Duodenal mucosa (tissue), 2 donors: ENCODE data around the gene GPC3.

Source experiments
- H3K27ac ChIP-seq: one replicate; pipeline ENCODE4 v1.7.0; 2013; ENCODE audit warnings: low read depth, low read length
- H3K27me3 ChIP-seq, 2 donors: one replicate each; pipeline ENCODE4 v1.7.0; 2013; ENCODE audit warnings: low read length in 2 of 2, control low read depth in 1 of 2; ENCODE audit not compliant: insufficient read depth in 2 of 2, control insufficient read depth in 1 of 2
- H3K36me3 ChIP-seq, 2 donors: one replicate each; pipeline ENCODE4 v1.7.0; 2013; ENCODE audit warnings: low read length in 2 of 2, control low read depth in 1 of 2; ENCODE audit not compliant: insufficient read depth in 2 of 2, control insufficient read depth in 1 of 2
- H3K4me1 ChIP-seq, 2 donors: one replicate each; pipeline ENCODE4 v1.7.0; 2013; ENCODE audit warnings: low read length in 2 of 2, control low read depth in 1 of 2; ENCODE audit not compliant: insufficient read depth in 2 of 2, control insufficient read depth in 1 of 2
- H3K4me3 ChIP-seq, 2 donors: one replicate each; pipeline ENCODE4 v1.7.0; 2013; ENCODE audit warnings: low read length in 2 of 2, low read depth in 1 of 2
- H3K9ac ChIP-seq, 2 donors: one replicate each; pipeline ENCODE4 v1.7.0; 2013; ENCODE audit warnings: low read length in 2 of 2, low read depth in 1 of 2
- H3K9me3 ChIP-seq, 2 donors: one replicate each; pipeline ENCODE4 v1.7.0; 2013; ENCODE audit warnings: low read length in 2 of 2, control low read depth in 1 of 2; ENCODE audit not compliant: control insufficient read depth in 1 of 2

The GPC3 gene

DNA sequence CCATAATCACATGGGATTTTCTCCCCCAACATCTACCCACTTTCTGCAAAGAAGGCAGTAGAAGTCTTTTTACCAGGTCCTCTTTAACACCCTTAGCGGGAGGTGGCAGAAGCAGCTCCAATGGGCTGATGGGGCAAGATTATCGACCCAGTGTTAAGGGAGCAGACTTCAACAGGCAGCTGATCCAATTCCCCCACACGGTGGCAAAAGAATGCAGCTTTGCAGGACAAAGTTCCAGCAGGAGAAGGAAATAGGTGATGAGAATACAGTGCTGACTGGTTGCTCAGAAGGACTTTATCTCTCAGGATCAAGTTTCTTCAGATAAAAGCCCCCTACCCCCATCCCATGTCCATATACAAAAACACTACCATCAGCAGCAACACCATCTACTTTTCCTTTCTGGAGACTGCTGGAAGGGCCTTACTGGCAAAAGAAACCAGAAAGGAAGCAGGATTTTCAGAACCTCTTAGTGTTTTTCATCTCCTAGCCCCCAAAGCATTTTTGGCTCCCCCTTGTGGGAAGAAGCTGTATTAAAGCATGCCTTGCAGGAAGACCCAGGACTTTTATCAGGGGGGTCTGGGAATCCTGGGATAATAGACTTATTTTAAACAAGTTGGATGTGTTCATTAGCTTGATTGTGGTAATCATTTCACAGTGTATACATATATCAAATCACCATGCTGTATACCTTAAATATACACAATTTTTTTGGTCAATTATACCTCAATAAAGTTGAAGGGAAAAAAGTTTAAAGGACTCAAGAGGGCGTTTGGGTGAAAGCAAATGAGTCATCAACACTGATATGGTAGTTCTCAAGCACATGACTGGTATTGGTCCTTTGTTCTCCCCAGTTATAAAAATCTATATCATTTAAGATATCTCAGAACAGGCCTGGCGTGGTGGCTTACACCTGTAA is 146.4 kb downstream of the GPC3 start:
- H3K36me3 ChIP-seq: no peaks in the 10 kb centered on the region
- no peaks in the 10 kb centered on the region for H3K27me3 ChIP-seq
- H3K4me3 ChIP-seq: no peak overlapping the region
- H3K9ac ChIP-seq: no peak overlapping the region
- H3K27ac ChIP-seq: no peak overlapping the region
- H3K9me3 ChIP-seq: no peaks in the 10 kb centered on the region
- no peaks in the 10 kb centered on the region for H3K4me1 ChIP-seq

DNA sequence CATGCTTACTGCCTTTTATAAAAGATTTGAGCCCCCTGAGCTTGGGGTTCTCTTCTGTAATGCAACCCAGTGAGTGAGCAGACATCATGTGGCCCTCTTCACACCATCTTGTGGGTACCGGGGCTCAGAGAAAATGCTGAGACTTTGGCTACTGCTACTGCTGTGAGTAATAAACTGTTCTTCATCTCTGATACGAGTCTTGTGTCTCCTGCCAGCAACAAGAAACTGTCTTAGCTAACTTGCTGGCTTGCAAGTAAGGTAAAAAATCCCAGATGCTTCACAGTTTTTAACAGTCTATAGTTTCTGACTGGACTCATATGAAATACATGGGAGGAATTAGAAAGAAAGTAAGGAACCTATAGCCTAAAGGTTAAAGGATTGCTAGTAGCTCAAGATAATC is 148.3 kb downstream of the GPC3 start:
- Histone ChIP-seq H3K9ac (no peak overlapping the region), H3K27ac (no peak overlapping the region), H3K9me3 (no peaks in the 10 kb centered on the region), H3K36me3 (no peaks in the 10 kb centered on the region), H3K4me1 (no peaks in the 10 kb centered on the region), H3K4me3 (no peak overlapping the region), H3K27me3 (no peaks in the 10 kb centered on the region)

DNA sequence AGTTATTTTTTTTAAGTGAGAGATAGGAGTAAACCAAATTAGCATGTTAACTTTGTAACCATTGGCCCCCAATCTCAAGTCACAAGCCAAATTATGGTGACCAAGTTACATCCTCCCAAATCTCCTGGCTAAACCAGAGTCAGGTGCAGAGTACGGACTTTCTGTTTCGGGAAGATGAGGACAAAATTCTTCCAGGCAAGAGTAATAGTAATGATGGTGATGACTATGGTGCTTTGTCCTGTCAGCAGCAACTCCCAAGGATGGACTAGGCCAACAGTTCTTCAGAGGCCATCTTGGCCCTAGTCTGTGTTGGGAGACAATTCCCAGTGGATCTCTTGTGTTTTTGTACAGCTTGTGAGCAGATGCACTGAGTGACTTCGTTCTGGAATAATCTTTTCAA is 148.8 kb downstream of the GPC3 start:
- H3K27me3 ChIP-seq: no peaks in the 10 kb centered on the region
- H3K9me3 ChIP-seq: no peaks in the 10 kb centered on the region
- H3K4me3 ChIP-seq: no peak overlapping the region
- no peaks in the 10 kb centered on the region for H3K36me3 ChIP-seq
- H3K9ac ChIP-seq: no peak overlapping the region
- no peaks in the 10 kb centered on the region for H3K4me1 ChIP-seq
- H3K27ac ChIP-seq: no peak overlapping the region

DNA sequence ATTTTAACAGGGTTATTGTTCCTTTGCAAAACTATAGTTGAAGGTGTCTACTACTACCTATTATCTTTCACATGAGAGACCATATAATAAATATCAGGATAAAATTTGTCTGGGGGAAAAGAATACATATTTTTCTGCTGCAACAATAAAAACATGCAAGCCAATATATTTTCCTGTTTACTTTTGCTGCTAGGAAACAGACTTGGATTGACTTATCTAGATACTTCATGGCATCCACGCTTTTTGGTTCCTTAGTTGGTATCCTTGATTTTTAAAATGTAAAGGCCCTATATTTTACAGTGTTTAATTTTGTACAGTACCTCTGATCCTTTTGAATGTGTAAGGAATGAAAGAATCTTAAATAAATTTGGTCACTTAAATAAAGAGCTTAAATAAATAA is 150.6 kb downstream of the GPC3 start:
- Histone ChIP-seq H3K4me3 (no peak overlapping the region), H3K36me3 (no peaks in the 10 kb centered on the region), H3K27ac (no peak overlapping the region), H3K9ac (no peak overlapping the region), H3K9me3 (no peaks in the 10 kb centered on the region), H3K4me1 (no peaks in the 10 kb centered on the region), H3K27me3 (no peaks in the 10 kb centered on the region)

DNA sequence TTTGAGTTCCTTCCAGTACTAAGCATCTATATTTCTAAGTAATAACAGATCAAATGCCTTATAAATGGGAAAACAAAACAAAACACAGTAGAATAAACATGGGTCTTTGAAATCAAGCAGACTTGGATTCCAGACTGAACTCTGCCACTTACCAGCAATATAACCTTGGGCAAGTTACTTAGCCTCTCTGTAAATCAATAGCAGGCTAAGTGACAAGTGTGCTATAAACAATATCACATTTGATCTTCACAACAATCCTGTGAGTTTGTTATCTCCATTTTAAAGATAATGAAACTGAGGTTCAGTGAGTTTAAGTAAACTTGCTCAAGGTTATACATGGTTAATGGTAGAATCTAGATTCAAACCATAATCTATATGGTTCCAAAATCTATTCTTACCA is 165.8 kb downstream of the GPC3 start:
- no peaks in the 10 kb centered on the region for H3K27me3 ChIP-seq
- H3K27ac ChIP-seq: no peak overlapping the region
- no peaks in the 10 kb centered on the region for H3K36me3 ChIP-seq
- H3K4me3 ChIP-seq: no peak overlapping the region
- H3K9me3 ChIP-seq: no peaks in the 10 kb centered on the region
- H3K4me1 ChIP-seq: no peaks in the 10 kb centered on the region
- H3K9ac ChIP-seq: no peak overlapping the region

DNA sequence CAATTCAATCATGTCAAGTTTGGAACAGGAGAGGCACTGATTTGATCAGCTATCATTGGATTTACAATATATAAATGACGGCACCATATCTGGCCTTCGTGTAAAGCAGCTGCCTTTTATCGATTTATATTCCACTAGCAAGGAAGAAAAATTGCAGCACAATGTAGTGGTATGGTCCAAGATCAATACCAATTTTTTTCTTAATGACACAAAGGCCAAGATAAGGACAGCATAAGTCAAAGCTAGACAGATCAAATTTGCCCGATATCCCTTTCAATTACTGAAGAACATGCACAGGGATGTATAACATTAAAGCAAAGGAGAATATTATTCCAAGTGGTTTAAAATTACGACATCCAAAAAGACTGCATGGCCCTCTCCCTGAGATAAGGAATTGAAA is 167.4 kb downstream of the GPC3 start:
- no peak overlapping the region for H3K9ac ChIP-seq
- H3K27me3 ChIP-seq: no peaks in the 10 kb centered on the region
- no peaks in the 10 kb centered on the region for H3K9me3 ChIP-seq
- H3K27ac ChIP-seq: no peak overlapping the region
- no peak overlapping the region for H3K4me3 ChIP-seq
- H3K36me3 ChIP-seq: no peaks in the 10 kb centered on the region
- H3K4me1 ChIP-seq: no peaks in the 10 kb centered on the region

DNA sequence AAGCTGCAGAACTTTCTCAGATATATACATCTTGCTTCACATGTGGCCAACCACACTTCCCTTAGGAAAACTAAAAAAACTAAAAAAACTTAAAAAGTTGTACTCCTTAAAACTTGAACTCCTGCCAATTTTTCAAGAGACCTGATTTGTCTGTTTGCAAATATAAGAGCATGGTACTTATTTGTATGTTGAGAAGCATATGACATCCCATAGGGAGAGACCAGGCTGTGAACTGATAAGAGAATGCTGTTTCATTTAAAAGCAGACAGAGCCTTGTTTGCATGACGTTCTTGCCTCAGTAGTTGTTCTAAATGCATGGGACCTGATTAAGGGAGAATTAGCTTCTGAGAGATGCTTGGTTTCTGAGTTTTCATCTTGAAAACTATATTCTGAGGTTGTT is 169.9 kb downstream of the GPC3 start:
- Histone ChIP-seq H3K36me3 (no peaks in the 10 kb centered on the region), H3K27me3 (no peaks in the 10 kb centered on the region)

DNA sequence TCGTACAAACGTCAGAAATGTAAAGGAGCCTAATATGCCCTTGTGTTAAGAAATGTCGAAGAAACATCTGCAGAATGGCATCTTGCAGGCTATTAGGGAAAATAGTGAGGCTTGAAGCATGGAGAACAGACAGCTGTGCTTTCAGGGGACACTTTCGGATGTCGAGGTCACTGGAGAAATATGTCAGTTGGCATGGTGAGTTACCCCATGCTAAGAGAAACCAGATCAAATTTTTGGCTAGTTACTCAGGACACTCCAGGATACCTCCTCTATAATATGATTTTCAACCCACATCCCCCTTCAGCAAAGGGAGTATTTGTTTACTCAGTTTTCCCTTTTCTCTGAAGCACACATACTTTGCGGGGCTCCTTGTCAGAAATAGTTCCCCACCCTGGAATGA is 171.4 kb downstream of the GPC3 start:
- no peaks in the 10 kb centered on the region for H3K27me3 ChIP-seq
- H3K27ac ChIP-seq: no peak overlapping the region
- no peaks in the 10 kb centered on the region for H3K36me3 ChIP-seq
- no peak overlapping the region for H3K9ac ChIP-seq
- no peak overlapping the region for H3K4me3 ChIP-seq
- no peaks in the 10 kb centered on the region for H3K4me1 ChIP-seq
- H3K9me3 ChIP-seq: no peaks in the 10 kb centered on the region

More for the DNA sequence above, 169.9 kb downstream of the GPC3 start:
- H3K4me1 ChIP-seq: no peaks in the 10 kb centered on the region
- no peak overlapping the region for H3K27ac ChIP-seq
- no peak overlapping the region for H3K9ac ChIP-seq
- no peak overlapping the region for H3K4me3 ChIP-seq
- H3K9me3 ChIP-seq: no peaks in the 10 kb centered on the region

DNA sequence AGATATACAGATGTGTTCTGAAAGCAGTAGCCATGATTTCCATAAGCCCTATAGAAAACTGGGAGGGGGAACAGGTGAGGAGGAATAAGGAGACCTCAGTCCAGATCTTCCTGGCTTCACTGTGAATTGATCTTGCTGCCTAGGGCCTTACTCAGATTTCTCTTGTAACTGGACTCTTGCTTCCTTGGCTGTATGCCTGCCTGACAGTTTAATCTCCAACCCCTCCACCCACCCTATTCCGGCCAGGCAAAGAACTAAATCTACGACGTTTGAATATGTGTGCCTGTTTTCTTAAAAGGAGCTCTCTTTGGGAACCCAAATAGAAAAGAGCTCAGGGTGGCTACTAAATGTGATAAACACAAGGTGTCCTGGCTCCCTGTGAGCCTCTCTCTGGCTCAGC is 173.0 kb downstream of the GPC3 start:
- no peak overlapping the region for H3K27ac ChIP-seq
- H3K9me3 ChIP-seq: no peaks in the 10 kb centered on the region
- no peak overlapping the region for H3K4me3 ChIP-seq
- no peaks in the 10 kb centered on the region for H3K27me3 ChIP-seq
- no peaks in the 10 kb centered on the region for H3K4me1 ChIP-seq
- H3K9ac ChIP-seq: no peak overlapping the region
- no peaks in the 10 kb centered on the region for H3K36me3 ChIP-seq

DNA sequence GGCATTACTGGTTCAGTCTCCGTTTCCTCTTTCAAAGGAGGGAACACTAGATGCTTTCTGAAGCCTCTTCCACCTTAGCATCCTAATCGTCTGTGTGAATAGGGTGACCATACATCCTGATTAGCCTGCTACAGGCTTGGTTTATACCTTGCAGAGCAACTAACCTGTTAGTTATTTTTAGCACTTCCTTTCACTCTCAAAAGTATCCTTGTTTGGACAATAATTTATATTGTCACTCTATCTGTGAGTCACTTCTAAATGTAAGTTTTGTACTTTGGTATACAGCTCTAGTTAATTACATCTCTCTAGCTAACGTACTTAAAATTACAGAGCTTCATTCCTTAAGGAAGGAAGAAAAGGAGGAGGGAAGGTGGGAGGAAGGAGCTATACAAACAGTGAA is 174.5 kb downstream of the GPC3 start:
- no peak overlapping the region for H3K27ac ChIP-seq
- H3K9ac ChIP-seq: no peak overlapping the region
- H3K4me3 ChIP-seq: no peak overlapping the region
- no peaks in the 10 kb centered on the region for H3K4me1 ChIP-seq
- no peaks in the 10 kb centered on the region for H3K27me3 ChIP-seq
- H3K36me3 ChIP-seq: no peaks in the 10 kb centered on the region
- no peaks in the 10 kb centered on the region for H3K9me3 ChIP-seq
